GM18526 (cell line): Measurements from ENCODE around the gene STK11IP.

Experiments used
- POLR2A ChIP-seq: IDR thresholded peaks from 3 replicates; pipeline ENCODE4 v1.6.1; 2011; ENCODE audit not compliant: insufficient read length; ENCODE audit errors: extremely low read depth

The STK11IP gene

DNA sequence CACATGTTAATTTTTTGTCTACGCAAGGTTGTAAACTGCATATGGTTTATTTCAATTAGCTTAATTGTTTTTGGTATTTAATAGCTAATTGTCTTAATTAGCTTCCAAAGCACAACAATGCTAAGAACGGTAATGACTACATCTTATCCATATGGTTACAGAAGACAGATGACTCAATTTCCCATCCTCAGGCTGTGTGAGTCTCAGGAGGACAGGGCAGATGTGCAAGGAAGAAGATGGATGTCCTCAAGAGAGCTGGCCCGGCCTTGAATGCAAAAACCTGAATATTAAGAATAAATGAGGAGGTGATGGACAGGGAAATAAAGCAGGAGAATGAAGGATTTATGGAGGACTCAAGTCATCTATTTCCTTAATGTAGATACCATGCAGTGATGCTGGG is 61.2 kb downstream of the STK11IP start:
- no peak for TF ChIP-seq POLR2A

DNA sequence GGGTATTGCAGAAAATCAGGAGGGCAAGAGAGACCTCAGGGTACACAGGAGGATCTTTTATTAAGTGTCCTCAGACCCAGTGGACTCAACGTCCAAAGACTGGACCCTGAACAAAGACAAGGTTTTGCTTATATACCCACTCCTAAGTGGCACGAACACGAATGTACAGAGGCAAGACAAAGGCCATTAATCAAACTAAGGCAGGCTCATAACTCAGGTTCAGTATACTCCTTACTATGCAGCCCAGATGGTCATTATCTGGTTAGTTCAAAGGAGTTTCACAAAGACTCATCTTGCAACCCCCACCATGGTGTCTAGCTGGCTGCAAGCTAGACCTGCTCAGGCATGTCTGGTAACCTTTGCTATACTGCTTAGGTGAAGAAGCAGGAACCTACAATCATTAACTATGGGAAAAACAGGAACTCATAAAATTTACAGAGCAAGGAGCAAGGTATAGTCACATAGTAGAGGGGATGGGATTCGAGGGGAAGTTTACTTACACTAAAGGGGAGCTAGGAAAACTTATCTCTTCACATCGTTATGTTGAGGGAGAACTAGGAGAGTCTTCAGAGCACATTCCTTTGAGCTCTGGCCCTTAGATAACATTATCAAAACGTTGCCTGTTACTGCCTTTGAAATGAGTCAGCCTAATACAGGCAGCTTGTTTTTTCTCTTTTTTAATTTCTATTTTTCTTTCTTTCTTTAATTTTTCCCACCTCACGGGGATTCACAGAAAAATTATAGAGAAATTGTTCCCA is 63.7 kb downstream of the STK11IP start:
- no peak for TF ChIP-seq POLR2A

DNA sequence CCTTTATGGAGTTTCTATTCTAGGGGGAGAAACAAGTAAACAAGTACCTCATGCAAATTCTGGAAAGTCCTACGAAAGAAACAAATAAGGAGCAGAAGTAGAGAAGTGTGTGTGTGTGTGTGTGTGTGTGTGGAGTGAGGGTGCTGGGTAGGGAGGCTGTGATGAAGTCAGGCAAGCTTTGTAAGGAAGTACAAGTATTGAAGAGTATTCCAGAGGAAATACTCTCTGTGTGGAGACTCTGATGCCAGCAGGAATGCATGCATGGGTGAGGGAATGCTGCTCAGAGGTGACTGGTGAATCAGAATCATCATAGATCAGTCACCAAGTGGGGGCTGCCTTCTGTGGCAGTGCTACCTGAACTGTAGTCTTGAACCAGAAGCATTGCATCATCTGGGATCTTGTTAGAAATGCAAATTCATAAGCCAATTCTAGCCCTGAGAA is 64.3 kb downstream of the STK11IP start:
- TF ChIP-seq POLR2A = no peak

- no peak for TF ChIP-seq POLR2A
Measured at GRCh38 chr2:219662566-219662965, 64.9 kb downstream of the STK11IP start.

GRCh38 chr2:219663116-219663762 is 65.6 kb downstream of the STK11IP start:
- TF ChIP-seq POLR2A = no peak

GRCh38 chr2:219664041-219664440 is 66.4 kb downstream of the STK11IP start:
- no peak for TF ChIP-seq POLR2A

DNA sequence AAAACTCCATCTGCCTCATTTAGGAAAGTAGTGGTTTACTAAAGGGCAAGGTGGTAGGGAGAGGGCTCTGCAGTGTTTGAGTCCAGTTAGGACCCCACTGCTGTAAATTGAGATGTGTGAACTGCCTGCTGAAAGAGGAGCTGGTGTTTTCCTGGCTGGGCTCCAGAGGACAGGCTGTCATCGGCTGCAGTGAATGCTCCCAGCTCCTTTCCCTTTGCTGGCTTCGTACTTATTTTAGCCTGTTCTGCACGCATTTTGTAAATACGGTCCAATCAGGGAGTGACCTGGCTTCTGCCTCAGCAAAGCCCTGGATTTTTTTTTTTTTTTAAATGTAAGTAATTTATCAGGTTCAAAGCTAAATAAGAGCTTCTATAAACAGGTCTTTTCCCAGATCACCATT is 67.3 kb downstream of the STK11IP start:
- TF ChIP-seq POLR2A = no peak

- TF ChIP-seq POLR2A = no peak
Measured at GRCh38 chr2:219665926-219666325, 68.3 kb downstream of the STK11IP start.
